Nucleus accumbens (tissue), 56 donors: ENCODE results near the gene ELL.
A peak's percentile ranks its signal among the peaks of the same experiment; 100 is the strongest.

Source experiments
- DNase-seq, 56 donors: peaks; one replicate each; lab custom pipeline; 2025; lab: John Stamatoyannopoulos, UW

Gene ELL

DNA sequence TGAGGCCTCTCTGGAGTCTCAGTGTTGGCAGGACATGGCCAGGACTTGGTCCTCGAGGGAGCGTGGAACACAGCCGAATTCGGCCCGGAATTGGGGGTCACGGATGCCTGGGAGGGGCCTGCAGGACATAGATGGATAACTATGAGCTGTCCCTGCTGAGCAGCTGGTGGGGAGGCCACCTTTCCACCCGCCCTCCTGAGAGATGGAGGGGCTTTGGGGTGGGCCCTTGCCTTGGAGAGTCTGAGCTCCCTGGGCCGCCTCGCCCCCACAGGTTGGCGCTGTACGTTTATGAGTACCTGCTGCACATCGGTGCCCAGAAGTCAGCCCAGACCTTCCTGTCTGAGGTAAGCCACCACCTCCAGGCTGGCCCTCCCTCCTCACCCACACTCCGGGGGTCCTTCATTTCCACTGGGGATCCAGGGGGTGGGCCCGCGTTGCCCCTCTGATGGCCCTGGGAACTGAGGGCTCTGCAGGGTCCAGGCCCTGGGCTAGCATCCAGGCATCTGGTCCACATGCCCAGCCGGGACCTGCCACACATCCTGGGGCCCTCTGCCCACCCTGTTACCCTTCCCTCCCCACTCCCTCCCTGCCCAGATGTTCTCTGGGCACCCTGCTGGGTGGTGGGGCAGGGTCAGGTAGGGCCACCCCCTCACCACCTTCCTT lies 94.7 kb downstream of the ELL start:
- no peak for DNase-seq

DNA sequence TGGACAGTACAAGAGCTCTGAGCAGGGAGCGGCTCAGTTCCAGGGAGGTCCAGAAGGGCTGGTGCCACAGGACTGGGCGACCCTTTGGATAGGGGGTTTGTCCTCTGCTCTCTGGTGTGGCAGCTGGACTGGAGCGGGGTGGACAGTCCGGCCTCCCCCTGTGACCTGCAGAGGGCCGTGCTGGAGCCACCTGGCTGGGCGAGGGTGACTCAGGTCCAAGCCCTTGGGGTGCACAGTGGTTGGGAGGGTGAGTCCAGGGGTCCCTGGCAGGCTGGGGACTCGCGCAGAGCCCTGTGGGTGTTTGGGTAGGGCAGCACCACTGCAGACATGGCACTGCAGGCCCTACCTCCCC lies 95.5 kb downstream of the ELL start:
- no peak for DNase-seq

DNA sequence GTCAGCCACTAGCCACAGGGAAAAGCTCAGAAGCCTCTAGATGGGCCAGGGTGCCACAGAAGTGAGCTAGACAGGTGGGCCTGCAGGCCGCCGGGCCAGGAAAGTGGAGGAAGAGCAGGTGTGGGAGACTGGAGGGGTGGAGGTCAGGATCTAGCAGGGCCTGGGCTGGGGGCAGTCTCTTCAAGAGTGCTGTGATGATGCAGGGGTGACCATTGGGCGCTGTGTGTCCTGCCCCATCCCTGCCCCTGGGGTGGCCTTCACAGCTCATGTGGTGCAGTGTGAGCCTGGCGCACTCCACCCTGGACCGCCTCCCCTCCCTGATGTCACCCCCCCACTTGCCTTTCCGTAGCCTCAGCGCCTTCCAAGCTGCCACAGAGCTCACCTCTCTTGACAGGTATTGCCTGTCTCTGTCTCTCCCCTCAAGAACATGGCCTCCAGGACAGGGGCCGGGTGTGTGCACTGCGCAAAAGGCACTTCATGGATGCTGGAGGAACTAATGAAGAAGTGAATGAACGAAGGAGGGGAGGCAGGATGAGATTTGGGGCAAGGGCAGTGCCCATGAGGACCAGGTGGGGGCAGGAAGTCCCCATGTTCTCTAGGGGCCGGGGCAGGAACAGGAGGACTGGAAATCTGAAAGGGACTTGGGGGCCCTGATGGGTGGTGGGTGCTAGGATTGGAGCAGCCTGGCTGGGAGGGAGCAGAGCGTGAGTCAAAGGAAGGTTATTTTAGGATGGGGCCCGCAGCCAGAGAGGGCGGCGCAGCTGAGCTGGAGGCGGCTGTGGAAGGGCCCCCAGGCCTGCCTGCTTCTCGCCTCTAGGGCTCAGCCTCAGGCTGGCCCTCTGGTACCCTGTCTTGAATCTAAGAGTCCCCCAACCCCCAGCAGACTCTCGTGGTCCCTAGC lies 96.1 kb downstream of the ELL start:
- DNase-seq = peak in 18 of 56 donors; percentile 17 to 54 (median 31)

DNA sequence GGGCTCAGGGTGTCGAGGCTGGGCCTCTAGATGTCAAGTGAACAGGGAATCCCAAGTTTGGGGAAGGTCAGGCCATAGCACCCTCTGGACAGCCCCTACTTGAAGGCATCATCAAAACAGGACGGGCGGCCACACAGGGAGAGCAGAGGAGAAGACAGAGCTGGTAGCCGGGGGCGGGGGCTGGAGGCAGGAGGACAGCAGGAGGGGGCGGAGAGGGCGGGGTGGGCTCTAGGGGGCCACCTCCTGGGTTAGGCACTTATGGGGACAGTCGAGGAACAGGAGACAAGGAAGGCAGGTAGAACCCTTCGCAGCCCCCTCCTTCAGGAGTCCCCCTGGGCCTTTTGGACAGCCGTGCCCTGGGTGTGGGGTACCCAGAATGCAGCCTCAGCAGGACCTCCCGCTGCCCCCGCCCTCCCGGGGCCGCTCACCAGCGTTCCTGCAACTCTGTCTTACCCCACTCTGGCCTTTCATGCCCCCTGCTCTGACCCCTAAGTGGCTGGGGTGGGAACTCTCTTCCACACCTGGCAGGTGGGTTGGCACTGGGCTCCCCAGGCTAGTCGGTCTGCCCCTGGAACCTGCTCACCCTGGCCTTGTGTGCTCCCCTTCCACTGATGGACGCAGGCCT lies 96.9 kb downstream of the ELL start:
- no peak for DNase-seq

DNA sequence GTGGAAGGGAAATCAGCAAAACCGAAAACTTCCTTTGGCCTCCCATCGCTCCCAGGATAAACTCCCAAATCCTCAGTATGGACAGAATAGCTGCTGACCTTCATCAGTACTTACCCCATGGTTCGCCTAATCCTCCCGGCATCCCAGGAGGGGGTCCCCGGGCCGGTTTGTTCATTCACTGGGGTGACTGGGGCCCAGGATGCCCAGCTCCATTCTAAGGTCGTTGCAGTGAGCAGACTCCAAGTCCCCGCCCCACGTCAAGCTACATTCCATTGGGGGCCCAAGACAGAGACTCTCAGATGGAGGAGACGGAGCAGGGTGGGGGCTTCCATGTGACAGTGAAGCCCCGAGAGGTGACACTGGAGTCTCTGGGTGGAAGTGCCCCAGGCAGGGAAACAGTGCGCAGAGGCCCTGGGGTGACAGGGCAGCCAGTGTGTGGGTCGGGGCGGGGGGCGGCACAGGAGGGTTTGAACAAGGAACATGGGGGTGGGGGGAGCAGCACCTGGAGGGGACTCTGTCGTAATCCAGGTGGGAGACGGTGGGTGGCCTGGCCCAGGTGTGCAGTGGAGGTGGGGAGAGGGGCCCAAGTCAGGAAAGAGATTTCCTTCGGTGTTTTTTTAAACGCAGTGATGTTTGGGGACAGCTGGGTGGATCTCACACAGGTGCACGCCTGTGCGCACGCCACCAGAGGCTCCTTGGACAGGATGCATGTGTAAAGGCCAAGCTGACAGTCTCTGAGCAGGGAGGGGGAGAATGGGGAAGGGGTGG lies 97.6 kb downstream of the ELL start:
- DNase-seq = no peak

DNA sequence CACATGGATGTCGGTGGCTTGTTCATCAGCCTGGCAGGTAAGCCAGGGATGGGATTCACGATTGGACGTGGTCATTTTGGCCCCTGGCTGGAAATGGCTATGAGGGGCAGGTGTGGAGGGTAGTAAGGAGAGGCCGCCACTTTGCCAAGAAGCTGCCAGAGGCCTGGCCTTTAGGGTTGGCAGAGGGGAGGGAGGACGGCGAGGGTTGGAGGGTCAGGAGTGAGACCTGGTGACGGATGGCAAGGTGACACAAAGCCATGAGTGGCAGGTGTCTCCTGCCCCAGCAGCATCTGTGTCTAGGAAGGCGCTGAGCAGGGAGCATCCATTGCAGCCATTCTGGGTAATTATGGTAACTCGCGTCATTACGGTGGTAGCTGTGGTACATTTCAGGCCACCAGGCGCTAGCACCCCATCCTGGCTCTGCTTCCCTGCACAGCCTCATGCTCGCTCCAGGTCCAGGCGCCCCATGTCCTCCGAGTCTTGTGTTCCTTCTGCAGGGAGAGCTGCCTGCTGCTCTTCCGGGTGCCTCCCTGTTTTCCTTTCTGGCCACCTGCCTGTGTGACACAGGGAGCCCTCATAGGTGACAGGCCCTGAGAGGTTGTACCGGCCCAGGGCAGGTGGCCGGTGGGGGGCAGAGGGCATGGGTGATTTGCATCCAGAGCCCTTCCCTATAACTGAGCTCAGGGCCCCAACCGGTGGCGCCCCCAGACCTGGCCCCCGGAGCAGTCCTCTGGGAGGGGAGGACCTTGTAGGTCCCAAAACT lies 98.4 kb downstream of the ELL start:
- no peak for DNase-seq

DNA sequence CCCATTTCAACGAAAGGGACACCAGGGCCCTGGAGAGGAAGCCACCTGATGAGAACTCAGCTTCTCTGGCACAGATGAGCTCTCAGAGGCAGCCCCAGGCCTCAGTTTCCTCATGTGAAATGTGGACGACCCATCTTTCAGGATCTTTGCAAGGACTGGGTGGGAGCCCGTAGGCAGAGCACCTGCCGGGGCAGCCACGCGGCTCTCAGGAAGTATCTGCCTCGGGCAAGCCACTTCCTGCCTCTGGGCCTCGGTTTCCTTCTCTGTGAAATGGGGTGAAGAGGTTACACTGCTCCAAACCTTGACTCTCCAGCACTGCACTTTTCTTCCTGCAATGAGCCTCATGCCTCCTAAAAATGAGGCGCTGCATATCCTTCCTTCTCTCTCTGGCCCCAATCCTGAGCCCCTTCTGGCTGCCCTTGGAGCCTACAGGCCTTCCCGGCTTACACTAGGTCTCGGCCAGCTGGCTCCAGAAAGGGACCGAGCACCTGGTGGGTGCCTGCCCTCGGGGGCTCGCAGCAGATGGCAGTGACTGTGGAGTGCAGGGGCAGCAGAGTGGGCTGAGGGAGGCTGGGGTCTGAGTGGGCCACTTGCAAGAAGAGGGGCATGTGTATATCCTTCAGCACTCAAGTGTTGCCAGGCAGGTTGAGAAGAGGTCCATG lies 99.2 kb downstream of the ELL start:
- DNase-seq = no peak

DNA sequence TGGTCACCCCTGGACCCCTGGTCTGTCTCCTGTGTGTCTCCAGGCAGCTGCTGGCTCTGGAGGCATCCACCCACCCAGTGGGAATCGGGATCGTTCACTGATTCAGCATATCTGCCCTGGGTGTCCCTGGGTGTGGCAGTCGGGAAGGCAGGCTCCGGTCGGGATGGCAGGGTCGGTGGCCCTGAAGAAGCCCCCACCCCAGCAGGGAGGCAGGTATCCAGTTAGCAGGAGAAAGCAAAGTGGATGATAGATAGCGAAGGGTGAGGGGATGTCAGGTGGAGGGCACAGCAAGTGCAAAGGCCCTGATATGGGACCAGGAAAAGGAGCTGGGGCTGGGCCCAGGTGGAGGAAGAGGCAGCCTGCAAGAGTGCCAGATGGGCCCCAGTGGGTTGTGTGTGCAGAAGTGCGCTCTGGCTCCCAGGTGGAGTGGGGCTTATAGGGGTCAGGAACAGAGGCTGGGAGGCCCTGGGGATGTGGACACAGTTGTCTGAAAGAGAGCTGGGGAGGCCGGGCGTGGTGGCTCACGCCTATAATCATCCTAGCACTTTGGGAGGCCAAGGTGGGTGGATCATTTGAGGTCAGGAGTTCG lies 100.4 kb downstream of the ELL start:
- DNase-seq = no peak

DNA sequence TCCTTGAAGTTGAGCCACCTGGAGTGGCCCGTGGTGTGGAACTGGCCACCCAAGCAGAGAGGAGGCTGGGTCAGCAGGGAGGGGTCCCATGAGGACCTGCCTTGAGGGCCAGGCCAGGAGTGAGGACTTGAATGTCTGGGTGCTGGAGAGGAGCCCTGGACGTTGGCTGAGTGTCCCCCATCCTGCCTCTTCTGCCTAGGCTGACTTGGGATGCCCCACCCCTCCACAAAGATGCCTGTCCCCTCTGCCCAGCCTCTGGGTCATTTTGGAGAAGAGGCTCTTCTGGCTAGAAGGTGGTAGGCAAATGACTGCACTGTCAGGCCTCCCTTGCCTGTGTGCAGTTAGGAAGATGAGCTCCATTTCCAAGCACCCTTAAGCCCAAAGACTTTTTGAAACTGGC lies 100.9 kb downstream of the ELL start:
- no peak for DNase-seq

DNA sequence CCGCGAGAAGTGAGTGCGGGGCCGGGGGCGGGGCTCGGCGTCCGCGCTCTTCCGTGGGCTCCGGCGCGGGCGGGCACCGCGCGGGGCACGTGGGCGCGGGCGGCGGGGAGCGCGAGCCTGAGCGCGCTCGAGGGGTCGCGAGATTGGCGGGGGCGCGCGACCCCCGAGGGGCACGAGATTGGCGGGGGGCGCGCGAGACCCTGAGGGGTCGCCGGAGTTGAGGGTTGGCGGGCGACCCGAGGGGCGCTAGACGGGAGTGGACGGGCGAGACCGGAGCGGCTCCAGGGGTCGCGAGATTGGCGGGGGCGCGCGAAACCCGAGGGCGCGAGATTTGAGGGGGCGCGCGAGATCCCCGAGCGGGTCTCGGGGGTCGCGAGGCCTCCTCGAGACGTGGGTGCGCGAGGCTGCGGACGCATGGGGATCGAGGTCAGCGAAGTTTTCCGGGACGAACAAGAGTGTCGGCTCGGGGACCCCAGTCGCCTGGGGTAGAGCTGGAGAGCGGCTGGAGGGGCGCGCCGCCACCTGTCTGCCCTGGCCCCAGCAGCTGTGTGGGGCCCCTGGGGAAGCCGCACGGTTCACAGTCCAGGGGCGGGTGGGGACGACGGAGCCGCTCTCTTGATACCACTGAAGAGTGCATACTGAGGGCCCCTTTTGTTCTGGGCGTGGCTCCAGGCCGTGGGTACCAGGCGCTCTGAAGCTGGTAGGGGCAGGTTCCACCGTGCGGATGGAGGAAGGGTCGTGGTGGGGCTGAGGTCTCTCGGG lies 102.0 kb downstream of the ELL start:
- DNase-seq = peak in 1 of 56 donors; percentile 20

DNA sequence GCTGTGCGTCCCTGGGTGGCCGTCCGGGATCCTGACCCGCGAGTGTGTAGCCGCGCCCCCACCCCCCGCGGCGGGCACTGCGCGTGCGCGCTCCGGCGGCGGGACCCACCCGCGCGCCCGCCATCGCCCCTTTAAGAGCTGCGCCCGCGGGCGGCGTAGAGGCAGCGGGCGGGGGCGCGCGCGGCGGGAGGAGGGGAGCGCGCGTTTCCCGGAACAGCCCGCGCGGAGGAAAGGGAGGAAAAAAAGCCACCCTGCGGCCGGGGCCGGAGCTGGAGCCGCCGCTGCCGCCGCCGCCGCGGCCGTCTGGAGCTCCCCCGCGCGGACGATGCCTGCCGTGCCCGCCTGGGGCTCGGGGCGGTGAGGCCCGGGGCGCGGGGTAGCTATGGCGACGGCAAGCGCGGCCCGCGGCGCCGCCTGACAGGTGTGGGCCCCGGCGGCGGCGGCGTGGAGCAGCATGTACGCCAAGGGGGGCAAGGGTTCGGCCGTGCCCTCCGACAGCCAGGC lies 102.6 kb downstream of the ELL start, which contains the start of gene SSBP4:
Gene SSBP4 (plus strand): TSS at position 204 of the 504 bp plus-strand sequence. CDS start 251 bp downstream, at position 455.
- DNase-seq = peak in 37 of 56 donors; percentile 27 to 82 (median 64)

DNA sequence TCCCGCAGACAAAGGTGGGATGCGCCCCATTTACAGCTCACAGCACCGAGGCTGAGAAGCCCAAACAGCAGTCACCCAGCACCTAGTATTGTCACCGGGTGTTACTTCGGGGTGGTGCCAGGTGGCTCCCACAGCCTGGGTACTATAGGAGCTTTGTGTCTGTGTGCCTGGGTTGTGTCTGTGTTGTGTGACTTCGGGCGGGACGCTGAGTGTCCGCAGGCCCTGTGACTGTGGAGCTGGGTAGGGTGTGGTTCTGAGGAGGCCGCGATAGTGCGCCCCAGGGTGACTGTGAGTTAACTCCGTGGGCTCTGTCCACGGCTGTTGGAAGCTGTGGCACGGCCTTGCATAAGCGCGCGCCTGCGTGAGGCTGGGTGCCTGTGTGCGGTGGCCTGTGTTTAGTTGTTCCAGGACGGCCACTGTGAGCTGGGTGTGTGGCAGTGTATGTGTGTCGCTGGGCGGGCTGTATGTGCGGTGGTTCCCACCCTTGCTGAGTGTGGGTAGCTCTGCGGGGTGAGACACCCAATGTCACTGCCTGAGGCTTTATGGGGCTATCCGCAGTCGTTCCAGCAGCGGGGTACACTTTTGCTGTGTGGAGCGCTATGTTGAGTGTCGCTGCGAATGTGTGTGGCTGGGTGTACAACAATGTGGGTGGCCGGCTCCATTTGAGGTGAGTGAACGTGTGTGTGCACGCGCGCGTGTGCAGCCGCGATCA lies 103.2 kb downstream of the ELL start:
- DNase-seq = peak in 23 of 56 donors; percentile 49 to 80 (median 69)

DNA sequence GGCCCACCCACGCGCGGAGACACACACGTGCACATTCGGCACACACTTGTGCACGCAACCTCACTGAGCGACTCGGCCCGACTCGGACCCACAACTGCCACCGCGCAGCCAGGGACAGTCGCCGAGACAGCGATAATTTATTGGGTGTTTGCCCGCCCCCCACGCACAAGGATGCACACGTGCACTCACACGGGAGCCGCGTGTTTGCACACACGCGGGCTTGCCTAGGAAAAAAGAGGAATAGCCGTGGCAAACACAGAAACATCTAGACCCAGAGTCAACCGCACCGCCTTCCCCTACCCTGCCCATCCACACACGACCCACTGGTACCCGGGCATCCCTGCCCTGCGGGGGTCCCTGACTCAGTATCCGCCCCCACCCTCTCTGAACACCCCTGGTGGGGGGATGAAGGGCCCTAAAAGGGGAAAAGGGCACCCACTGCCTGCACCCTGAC lies 103.8 kb downstream of the ELL start:
- peak in 15 of 56 donors; percentile 28 to 59 (median 43) for DNase-seq

DNA sequence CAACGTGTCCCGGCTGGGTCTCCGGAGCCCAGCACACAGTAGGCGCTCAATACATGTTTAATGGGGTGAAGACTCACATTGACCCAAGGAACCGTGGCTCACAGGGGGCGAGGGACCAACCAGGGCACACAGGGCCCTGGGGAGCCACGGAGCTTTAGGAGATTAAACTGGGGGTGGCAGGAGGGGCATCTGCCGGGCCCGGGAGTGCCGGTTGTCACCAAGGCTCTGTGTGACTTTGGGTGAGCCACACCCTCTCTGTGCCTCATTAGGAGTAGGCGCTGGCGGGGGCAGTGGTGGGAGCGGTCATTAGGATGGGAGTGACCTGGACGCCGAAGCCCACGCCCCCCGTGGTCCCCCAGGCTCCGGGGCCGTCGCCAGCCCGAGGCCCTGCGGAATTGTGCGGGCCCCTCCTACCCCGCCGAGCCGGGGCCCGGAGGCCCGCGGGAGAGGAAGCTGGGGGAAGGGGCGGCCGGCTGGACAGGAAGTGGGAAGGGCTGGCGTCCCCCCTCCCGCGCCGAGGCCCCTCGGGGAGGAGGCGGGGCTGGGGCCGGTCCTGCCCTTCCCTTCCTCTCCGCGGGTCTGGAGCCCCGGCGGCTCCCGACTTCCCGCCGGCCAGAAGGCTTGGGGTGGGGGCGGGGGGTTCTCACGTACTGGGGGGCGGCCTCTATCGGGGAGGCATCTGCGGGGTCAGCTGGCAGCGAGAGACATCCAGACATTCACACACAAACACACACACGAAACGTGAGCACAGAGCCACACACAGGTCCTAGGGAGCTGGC lies 104.4 kb downstream of the ELL start:
- DNase-seq = peak in 22 of 56 donors; percentile 13 to 64 (median 46)

DNA sequence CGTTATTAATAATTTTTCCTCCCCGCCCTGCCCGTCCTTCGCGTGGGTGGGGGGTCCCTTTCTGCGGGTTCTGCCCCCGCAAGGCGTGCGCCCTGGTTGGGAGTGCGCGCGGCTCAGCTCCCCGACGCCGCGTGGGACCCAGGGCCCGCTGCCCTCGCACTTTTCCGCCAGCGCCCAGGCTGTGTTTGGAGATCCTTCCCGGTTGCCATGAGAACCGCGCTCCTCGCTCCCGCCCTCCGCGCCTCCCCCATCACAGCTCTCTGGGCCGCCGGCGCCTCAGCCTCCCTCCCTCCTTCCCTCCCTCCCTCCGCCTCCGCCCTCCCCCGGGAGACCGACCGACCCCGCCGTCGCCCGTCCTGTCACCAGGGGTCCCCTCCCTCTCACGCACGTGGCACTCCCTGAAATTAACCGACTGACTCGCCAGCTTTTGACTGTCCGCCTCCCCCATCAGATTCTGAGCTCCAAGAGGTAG lies 105.1 kb downstream of the ELL start:
- peak in 53 of 56 donors; percentile 22 to 91 (median 71) for DNase-seq
